GM19468 (cell line): Measurements from ENCODE around the gene MICU2.

Source experiments
- ATAC-seq: cut with Tn5 transposase; IDR thresholded peaks from one replicate; pipeline ENCODE4 v1.9.1; 2021; ENCODE audit warnings: mild to moderate bottlenecking, moderate library complexity, moderate number of reproducible peaks; ENCODE audit not compliant: unreplicated experiment; ENCODE audit errors: extremely low read depth

MICU2 gene

DNA sequence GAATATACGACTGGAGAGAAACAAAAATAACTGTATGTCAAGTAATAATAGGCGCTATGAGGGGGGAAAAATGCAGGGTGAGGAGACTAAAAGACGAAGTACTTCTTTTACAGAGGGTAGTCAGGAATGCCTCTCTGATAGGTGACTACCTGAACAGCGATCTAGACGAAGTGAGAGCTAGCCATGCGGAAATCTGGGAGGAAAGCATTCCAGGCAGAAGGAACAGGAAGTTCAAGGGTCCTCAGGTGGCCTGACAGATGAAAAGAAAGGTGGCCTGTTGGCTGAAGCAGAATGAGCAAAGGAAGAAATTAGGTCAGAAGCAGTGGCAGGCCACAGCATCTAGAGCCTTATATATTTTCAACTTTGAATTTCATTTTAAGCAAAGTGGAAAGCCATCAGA lies 158.2 kb downstream of the MICU2 start:
- no peak for ATAC-seq

DNA sequence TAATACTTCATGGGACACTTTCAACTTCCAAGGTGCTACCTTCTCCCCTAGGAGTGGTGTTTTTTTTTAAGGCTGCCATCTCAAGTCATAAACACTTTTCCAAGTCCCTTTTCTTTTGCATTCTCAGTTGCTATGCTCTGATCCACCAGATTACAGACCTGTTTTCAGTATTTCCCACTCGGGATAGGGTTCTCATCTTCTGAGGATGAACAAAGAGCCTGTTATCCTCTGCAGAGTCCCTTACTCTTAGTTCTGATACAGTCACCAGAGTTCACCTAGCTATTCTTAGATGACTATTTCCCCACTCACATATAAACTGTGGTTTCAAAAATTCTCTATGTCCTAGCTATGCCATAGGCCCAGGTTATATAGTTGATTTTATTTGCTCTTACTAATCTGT lies 160.8 kb downstream of the MICU2 start:
- ATAC-seq, result no peak
